ENCODE measurements around the gene TMEM30B.
A peak's percentile ranks its signal among the peaks of the same experiment; 100 is the strongest.
"Not testable (repeated sequence)": the region's sequence is repeated elsewhere in the genome, so short reads cannot be mapped to it uniquely, and the experiment has no call there.

TMEM30B gene, protein sequence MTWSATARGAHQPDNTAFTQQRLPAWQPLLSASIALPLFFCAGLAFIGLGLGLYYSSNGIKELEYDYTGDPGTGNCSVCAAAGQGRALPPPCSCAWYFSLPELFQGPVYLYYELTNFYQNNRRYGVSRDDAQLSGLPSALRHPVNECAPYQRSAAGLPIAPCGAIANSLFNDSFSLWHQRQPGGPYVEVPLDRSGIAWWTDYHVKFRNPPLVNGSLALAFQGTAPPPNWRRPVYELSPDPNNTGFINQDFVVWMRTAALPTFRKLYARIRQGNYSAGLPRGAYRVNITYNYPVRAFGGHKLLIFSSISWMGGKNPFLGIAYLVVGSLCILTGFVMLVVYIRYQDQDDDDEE

GRCh38 chr14:61281186-61281947 is at the start of gene TMEM30B:
Gene TMEM30B, minus strand, starts transcription at chr14:61281338. Its CDS starts 191 bp downstream, at chr14:61281147.
- peak; percentile 15 for DNase-seq

GRCh38 chr14:61330511-61330910 is 49.4 kb upstream of the TMEM30B start:
- DNase-seq = no peak

GRCh38 chr14:61329478-61330051 is 48.4 kb upstream of the TMEM30B start:
- DNase-seq = no peak

DNA sequence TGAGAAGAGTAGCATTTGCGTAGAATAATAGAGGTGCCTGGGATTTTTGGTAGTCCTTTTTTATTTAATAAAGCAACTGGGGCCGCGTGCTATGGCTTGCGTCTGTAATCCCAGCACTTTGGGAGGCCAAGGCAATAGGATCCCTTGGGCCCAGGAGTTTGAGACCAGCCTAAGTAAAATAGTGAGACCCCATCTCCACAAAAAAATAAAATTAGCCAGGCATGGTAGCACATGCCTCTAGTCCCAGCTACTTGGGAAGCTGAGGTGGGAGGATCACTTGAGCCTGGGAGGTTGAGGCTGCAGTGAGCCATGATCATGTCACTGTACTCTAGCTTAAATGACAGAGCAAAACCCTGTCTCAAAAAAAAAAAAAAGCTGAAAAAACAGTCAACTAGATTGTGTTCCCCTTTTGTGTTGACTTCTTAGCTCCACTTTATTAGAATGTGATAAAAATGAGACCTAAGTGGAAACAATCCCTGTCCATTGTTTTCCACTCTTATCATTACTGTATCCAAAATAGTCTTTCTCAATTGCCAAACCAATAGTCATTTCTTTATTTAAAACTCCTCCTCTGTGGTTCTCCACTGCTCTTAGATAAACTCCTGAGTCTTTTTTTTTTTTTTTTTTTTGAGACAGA is 47.6 kb upstream of the TMEM30B start:
- DNase-seq = no peak

GRCh38 chr14:61326847-61327246 is 45.7 kb upstream of the TMEM30B start:
- DNase-seq = no peak

GRCh38 chr14:61326146-61326545 is 45.0 kb upstream of the TMEM30B start:
- no peak for DNase-seq

- DNase-seq = no peak
These were observed 44.0 kb upstream of the TMEM30B start for GRCh38 chr14:61325166-61325565.

DNA sequence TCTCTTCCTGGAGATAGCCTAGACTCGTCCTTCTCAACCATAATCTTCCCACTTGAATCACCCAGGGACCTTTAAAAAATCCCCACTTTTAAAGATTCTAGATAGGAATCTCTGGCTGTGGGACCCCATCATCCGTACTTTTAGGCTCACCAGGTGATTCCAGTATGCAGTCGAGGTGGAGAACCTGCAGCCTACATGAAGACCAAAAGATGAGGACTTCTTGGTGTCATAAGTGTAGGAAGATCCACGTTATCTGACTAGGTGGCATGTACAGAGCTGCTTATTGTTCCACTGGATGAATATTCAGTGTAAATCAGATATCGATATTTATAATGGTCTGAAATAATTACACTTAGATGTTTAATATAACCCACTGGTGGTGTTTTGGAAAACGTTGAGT is 42.8 kb upstream of the TMEM30B start:
- DNase-seq = no peak

GRCh38 chr14:61322799-61323290 is 41.7 kb upstream of the TMEM30B start:
- no peak for DNase-seq

GRCh38 chr14:61322011-61322798 is 41.1 kb upstream of the TMEM30B start:
- no peak for DNase-seq

DNA sequence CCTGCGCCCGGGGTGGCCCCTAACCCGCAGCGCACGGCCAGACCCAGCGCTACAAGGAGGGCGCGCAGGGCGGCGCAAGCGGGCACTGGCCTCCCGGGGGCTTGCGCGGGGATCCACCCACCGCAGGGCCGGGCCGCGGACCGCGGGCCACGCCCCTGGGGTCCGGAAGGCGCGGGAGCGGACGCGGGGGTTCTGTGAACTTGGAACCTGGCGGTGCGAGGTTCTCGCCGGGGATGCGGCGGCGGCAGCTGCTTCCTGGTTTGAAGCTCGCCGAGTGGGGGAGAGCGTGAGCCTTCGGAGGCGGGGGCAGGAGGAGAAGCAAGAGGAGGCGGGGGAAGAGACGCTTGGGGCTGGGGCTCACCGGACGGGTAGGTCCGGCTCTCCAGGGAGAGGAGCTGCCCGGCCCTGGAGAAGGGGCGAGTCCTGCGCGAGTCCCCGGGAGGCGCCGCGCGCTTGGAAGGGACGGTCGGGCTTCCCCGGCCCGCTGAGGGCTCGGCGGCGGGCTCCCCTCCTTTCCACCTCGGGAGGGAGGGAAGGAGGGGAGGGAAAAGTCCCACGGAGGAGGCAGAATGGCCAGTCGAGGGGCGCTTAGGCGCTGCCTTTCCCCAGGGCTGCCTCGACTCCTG is 40.4 kb upstream of the TMEM30B start, which contains the start of gene PRKCH:
Gene PRKCH (plus strand): TSS at position 195 of the 626 bp plus-strand sequence. CDS start 523 bp downstream, outside the sequence.
- DNase-seq = peak; percentile 79

DNA sequence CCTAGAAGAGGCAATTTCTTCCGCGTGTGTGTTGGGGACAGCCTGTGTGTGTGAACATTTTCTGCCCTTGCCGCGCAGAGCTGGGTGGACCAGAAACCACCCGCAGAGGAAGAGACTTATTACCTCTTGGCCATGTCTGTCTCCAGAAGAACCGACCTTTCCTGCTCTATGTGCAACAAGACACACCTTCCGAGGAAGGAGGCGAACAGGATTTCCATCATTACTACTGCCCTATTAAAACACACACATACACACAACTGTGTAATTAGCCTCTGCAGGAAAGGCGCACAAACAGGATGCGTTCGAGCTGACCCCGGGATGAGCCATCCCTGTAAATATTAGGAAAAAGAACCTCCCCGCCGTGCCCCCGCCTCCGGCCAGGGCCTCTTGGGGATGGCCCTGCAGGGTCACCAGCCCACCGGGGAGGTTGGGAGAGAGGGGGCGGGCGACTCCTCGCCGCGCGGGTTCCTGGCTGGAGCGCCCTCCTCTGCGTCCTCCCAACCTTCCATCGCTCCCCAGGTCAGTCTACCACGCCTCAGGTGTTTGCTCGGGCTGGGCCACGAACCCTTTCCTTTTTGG is 39.8 kb upstream of the TMEM30B start:
- DNase-seq = no peak

DNA sequence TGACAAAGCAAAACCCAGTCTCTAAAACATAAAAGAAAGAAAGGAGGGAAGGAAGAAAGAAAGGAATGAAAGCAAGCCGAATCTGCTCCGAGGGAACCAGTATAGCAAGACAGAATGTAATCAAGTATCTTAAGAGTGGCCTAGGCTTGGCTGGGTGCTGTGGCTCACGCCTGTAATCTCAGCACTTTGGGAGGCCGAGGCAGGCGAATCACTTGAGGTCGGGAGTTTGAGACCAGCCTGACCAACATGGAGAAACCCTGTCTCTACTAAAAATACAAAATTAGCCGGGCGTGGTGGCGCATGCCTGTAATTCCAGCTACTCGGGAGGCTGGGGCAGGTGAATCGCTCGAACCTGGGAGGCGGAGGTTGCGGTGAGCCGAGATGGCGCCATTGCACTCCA is 39.0 kb upstream of the TMEM30B start:
- not testable (repeated sequence) for DNase-seq

DNA sequence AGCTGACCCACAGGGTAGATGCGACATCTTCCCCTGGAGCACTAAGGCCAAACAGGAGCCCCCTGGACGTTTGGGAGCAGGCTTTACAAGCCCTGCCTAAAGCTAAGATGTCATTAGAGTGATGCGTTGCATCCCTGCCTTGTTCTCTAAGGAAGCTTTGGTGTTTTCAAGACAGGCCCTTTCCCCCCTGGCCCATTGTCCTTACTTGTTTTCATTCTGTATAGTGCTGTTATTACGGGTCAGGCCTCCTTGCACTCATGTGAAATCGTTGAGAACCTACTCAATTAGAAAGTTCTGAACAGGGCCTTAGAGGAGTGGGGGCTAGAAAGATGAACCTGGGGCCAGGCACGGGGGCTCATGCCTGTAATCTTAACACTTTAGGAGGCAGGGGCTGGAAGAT is 38.6 kb upstream of the TMEM30B start:
- no peak for DNase-seq

GRCh38 chr14:61319086-61319485 is 37.9 kb upstream of the TMEM30B start:
- DNase-seq = no peak

- DNase-seq = no peak
These were observed 34.2 kb upstream of the TMEM30B start for GRCh38 chr14:61315313-61315712.

GRCh38 chr14:61308701-61309100 is 27.6 kb upstream of the TMEM30B start:
- DNase-seq = not testable (repeated sequence)

DNA sequence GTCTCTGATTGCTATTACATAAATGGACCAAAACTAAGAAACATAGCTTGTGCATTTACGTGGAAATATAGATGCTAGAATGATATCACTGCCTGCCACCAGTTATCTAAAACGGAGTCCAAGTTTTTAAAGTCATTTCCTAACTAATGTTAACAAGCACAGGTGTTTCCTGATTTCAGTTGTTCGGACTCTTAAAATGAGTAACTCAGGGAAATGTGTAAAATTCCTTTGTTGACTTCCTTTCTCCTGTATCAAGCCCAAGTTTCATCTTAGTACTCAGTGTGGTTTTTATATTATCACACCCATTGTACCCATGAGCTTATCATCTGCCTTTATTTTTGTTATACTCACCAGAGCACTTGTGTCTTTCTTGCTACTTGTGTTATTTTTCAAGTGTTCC is 27.1 kb upstream of the TMEM30B start:
- DNase-seq = no peak

GRCh38 chr14:61304688-61305087 is 23.6 kb upstream of the TMEM30B start:
- no peak for DNase-seq

DNA sequence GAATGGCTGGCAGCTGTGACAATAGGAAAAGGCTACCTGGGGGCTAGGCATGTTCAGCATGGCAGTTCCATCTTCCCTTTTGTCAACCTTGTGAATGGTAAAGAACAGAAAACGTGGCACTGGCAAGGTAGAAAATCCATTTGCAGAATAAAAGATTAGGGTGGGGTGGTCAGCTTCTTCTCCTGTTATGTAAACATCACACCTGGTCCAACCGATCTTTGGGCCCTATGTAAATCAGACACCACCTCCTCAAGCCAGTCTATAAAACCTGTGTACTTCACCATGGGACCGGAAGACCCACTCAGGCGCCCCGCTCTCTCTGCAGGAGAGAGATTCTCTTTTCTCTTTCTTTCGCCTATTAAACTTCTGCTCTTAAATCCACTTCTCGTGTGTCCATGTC is 19.6 kb upstream of the TMEM30B start:
- no peak for DNase-seq

GRCh38 chr14:61300209-61300608 is 19.1 kb upstream of the TMEM30B start:
- no peak for DNase-seq
